Measurements from ENCODE around the gene CDKL4. TPM values are rescaled to one million over a fixed set of nuclear protein-coding genes. Genes with fewer than 3 reads are reported as not detected.
"Not testable (repeated sequence)": the region's sequence is repeated elsewhere in the genome, so short reads cannot be mapped to it uniquely, and the experiment has no call there.

Gene CDKL4
- total RNA-seq, 1 donor from 2014 or later: 0.54 TPM

GRCh38 chr2:39232141-39232540, 11.6 kb downstream of the CDKL4 start:
- intact Hi-C loops (cut with micrococcal nuclease): loop anchor here (5.0 kb wide), 1 partner anchor 455 kb away; the partner anchor contains the start of gene GEMIN6

GRCh38 chr2:39228413-39229209, 15.2 kb downstream of the CDKL4 start:
- intact Hi-C loops (cut with micrococcal nuclease): loop anchor here (1.0 to 5.0 kb wide), 6 partner anchors 11 to 351 kb away; partner anchors contain the start of genes DHX57 and MORN2

- intact Hi-C loops (cut with micrococcal nuclease): loop anchor here (1.0 to 5.0 kb wide), 5 partner anchors 11 to 351 kb away; partner anchors contain the start of genes DHX57 and MORN2
Measured at GRCh38 chr2:39227628-39228412, 15.9 kb downstream of the CDKL4 start.

- intact Hi-C loops (cut with micrococcal nuclease): loop anchor here (5.0 kb wide), 1 partner anchor 348 kb away; the partner anchor contains the start of genes DHX57 and MORN2
Measured at GRCh38 chr2:39225567-39225966, 18.2 kb downstream of the CDKL4 start.

GRCh38 chr2:39223909-39224308, 19.9 kb downstream of the CDKL4 start:
- intact Hi-C loops (cut with micrococcal nuclease): no loop called here

GRCh38 chr2:39221459-39221858, 22.3 kb downstream of the CDKL4 start:
- intact Hi-C loops (cut with micrococcal nuclease): no loop called here

GRCh38 chr2:39220136-39220535, 23.6 kb downstream of the CDKL4 start:
- intact Hi-C loops (cut with micrococcal nuclease): no loop called here

- intact Hi-C loops (cut with micrococcal nuclease): loop anchor here (10.0 kb wide), 1 partner anchor 674 kb away; no protein-coding TSS in a partner anchor
Measured at GRCh38 chr2:39218391-39218790, 25.4 kb downstream of the CDKL4 start.

- intact Hi-C loops (cut with micrococcal nuclease): loop anchor here (1.0 to 10.0 kb wide), 7 partner anchors 11 to 1140 kb away; partner anchors contain the start of genes ATL2, CYP1B1, GALM and SRSF7
Measured at GRCh38 chr2:39217192-39217550, 26.6 kb downstream of the CDKL4 start.

GRCh38 chr2:39216346-39217191, 27.2 kb downstream of the CDKL4 start:
- intact Hi-C loops (cut with micrococcal nuclease): loop anchor here (1.0 to 10.0 kb wide), 11 partner anchors 12 to 1140 kb away; partner anchors contain the start of genes ATL2, CYP1B1, GALM and SRSF7

- intact Hi-C loops (cut with micrococcal nuclease): loop anchor here (10.0 kb wide), 1 partner anchor 671 kb away; no protein-coding TSS in a partner anchor
Measured at GRCh38 chr2:39215545-39215944, 28.2 kb downstream of the CDKL4 start.

GRCh38 chr2:39213015-39213414, 30.8 kb downstream of the CDKL4 start:
- intact Hi-C loops (cut with micrococcal nuclease): loop anchor here (10.0 kb wide), 1 partner anchor 668 kb away; no protein-coding TSS in a partner anchor

- intact Hi-C loops (cut with micrococcal nuclease): loop anchor here (10.0 kb wide), 1 partner anchor 666 kb away; no protein-coding TSS in a partner anchor
Measured at GRCh38 chr2:39210846-39211245, 32.9 kb downstream of the CDKL4 start.

- intact Hi-C loops (cut with micrococcal nuclease): loop anchor here (1.0 kb wide), 2 partner anchors 13 to 74 kb away; no protein-coding TSS in a partner anchor
Measured at GRCh38 chr2:39203382-39203781, 40.4 kb downstream of the CDKL4 start.

- intact Hi-C loops (cut with micrococcal nuclease): loop anchor here (1.0 kb wide), 2 partner anchors 13 to 74 kb away; no protein-coding TSS in a partner anchor
Measured at GRCh38 chr2:39202639-39203369, 41.0 kb downstream of the CDKL4 start.

- intact Hi-C loops (cut with micrococcal nuclease): not testable (repeated sequence)
Measured at GRCh38 chr2:39197003-39197402, 46.8 kb downstream of the CDKL4 start.

- intact Hi-C loops (cut with micrococcal nuclease): no loop called here
Measured at GRCh38 chr2:39194686-39195085, 49.1 kb downstream of the CDKL4 start.

- intact Hi-C loops (cut with micrococcal nuclease): no loop called here
Measured at GRCh38 chr2:39188960-39189494, 54.7 kb downstream of the CDKL4 start.

- intact Hi-C loops (cut with micrococcal nuclease): no loop called here
Measured at GRCh38 chr2:39183673-39184072, 60.1 kb downstream of the CDKL4 start.
